Peyer's patch (tissue), 4 donors: ENCODE results near the gene MRPL34. TPM values are rescaled to one million over a fixed set of nuclear protein-coding genes. Genes with fewer than 3 reads are reported as not detected.

Source experiments
- DNase-seq, 3 donors: peaks; one replicate each; pipeline ENCODE4 v3.0.0-alpha.2; 2017 to 2019
- H3K27ac ChIP-seq, 4 donors: fragments of 200-600 bp; sonication (generic); one replicate each; pipeline ENCODE4 v1.5.1; 2016 to 2019
- H3K27me3 ChIP-seq, 2 donors: fragments of 200-600 bp; sonication (generic); one replicate each; pipeline ENCODE4 v1.5.1; 2019
- H3K36me3 ChIP-seq, 3 donors: fragments of 200-600 bp; sonication (generic); one replicate each; pipeline ENCODE4 v1.5.1; 2016 to 2019
- H3K4me1 ChIP-seq, 4 donors: fragments of 200-600 bp; sonication (generic); one replicate each; pipeline ENCODE4 v1.5.1; 2016 to 2019
- H3K4me3 ChIP-seq, 4 donors: fragments of 200-600 bp; sonication (generic); 1 replicate in 3 of 4; 2 replicates in 1 of 4; pipeline ENCODE4 v1.5.1; 2016 to 2019; ENCODE audit warnings: mild to moderate bottlenecking in 1 of 4
- H3K9me3 ChIP-seq, 4 donors: fragments of 200-600 bp; sonication (generic); one replicate each; pipeline ENCODE4 v1.5.1; 2016 to 2019; ENCODE audit warnings: mild to moderate bottlenecking in 1 of 4
- POLR2A ChIP-seq, 2 donors: fragments of 450-650 bp; IDR thresholded peaks; one replicate each; pipeline ENCODE4 v1.5.1; 2017; ENCODE audit warnings: antibody characterized with exemption in 2 of 2, mild to moderate bottlenecking in 2 of 2, moderate library complexity in 2 of 2
- total RNA-seq, 4 donors: library from RNA; depleted of rRNA; stranded (reverse); fragments of >200 nt; gene quantifications; one replicate each; pipeline ENCODE4 v1.1.0, GENCODE V29; 2016
- TF ChIP-seq, protein P1 (sequence below), 6 experiments: fragments of 450-650 bp in 4 of 6; fragments of 200-600 bp in 2 of 6; sonication (generic) in 1 of 6; IDR thresholded peaks; one replicate each; pipeline ENCODE4 v1.5.1; 2017 to 2019; ENCODE audit warnings: antibody characterized with exemption in 6 of 6, mild to moderate bottlenecking in 3 of 6, moderate library complexity in 1 of 6

The MRPL34 gene
- total RNA-seq, 4 donors from 2014 or later: 76.7 to 202 (median 196) TPM

DNA sequence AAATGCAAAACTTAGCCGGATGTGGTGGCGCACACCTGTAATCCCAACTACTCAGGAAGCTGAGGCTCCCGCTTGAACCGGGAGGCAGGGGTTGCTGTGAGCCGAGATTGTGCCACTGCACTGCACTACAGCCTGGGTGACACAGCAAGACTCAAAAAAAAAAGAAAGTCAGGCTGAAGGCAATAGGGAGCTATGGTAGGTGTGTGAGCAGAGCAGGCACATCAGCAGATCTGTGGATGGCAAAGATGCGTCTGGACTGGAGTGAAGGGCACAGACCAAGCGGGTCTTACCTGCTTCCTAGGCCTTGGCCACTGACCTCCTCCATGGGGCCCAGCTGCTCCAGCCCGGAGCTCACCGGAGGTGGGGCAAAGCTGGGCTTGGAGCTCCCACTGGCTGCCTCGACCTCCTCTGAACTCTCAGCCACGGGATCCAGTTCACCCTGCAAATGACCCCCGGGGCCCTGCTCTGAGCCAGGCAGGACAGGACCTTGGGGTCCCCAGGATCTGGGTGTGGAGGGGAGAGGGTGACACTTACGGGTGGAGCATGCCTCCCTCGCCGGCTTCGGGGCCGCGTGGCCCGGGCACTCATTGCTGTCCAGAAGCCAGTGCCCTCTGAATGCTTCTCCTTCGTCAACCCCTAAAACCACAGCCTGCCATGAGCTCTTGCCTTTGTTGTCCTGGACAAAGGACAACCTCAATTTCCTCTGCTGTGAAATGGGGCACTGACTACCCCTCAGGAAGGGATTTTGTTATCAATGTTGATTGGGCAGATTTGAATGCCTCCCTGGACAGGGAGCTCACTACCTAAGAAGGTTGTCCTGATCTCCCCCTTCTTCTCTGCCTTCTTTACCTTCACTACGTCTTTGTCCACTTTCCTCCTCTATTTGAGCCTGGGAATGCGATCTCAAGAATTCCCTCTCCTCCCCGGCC, 41.7 kb upstream of the MRPL34 start:
- Histone ChIP-seq H3K4me3 (peak overlapping the region in 2 of 4 donors; percentile 32 to 33), H3K27me3 (no peaks in the 10 kb centered on the region), H3K9me3 (no peaks in the 10 kb centered on the region), H3K27ac (peak overlapping the region in 2 of 4 donors; percentile 16 to 39), H3K4me1 (peaks cover 0 to 14% (median 5%) of the 10 kb centered on the region in 4 donors), H3K36me3 (peaks cover 0 to 2% (median 0%) of the 10 kb centered on the region in 3 donors)
- no peak for TF ChIP-seq POLR2A (IDR thresholded peaks at IDR 0.05)
- TF ChIP-seq, protein P1, sequence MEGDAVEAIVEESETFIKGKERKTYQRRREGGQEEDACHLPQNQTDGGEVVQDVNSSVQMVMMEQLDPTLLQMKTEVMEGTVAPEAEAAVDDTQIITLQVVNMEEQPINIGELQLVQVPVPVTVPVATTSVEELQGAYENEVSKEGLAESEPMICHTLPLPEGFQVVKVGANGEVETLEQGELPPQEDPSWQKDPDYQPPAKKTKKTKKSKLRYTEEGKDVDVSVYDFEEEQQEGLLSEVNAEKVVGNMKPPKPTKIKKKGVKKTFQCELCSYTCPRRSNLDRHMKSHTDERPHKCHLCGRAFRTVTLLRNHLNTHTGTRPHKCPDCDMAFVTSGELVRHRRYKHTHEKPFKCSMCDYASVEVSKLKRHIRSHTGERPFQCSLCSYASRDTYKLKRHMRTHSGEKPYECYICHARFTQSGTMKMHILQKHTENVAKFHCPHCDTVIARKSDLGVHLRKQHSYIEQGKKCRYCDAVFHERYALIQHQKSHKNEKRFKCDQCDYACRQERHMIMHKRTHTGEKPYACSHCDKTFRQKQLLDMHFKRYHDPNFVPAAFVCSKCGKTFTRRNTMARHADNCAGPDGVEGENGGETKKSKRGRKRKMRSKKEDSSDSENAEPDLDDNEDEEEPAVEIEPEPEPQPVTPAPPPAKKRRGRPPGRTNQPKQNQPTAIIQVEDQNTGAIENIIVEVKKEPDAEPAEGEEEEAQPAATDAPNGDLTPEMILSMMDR (IDR thresholded peaks at IDR 0.05): no peak
- DNase-seq: no peak

DNA sequence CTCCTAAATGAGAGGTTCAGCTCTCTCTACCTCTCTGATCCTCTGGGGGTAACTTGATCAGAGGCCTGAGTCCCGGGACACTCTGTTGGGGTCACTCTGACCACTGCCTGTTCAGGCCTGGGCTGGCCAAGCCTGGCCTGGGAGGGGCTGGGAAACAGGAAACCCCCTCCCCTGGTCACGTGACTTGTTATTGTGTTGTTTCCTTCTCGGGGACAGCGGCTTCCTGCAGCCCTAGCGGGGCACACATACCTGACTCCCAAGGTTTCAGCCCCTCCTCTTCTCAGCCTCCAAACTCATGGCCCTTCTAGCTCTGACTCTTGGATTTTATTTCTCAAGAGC, 41.1 kb upstream of the MRPL34 start, which contains the start of gene USHBP1:
USHBP1 (minus strand) TSS at position 105 of the 339 bp plus-strand sequence. CDS start 446 bp downstream, outside the sequence.
- peak within 1 kb of the TSS in 2 of 4 donors; percentile 16 to 39 for H3K27ac ChIP-seq
- peak within 1 kb of the TSS in 2 of 4 donors; percentile 32 to 33 for H3K4me3 ChIP-seq
- peaks cover 0 to 14% (median 5%) of the 10 kb centered on the region in 4 donors for H3K4me1 ChIP-seq
- no peaks in the 10 kb centered on the region for H3K27me3 ChIP-seq
- peaks cover 0 to 8% (median 0%) of the 10 kb centered on the region in 3 donors for H3K36me3 ChIP-seq
- no peaks in the 10 kb centered on the region for H3K9me3 ChIP-seq
- TF ChIP-seq POLR2A (IDR thresholded peaks at IDR 0.05): no peak
- TF ChIP-seq, protein P1 (IDR thresholded peaks at IDR 0.05): no peak
- DNase-seq: peak in 1 of 3 donors; percentile 18

DNA sequence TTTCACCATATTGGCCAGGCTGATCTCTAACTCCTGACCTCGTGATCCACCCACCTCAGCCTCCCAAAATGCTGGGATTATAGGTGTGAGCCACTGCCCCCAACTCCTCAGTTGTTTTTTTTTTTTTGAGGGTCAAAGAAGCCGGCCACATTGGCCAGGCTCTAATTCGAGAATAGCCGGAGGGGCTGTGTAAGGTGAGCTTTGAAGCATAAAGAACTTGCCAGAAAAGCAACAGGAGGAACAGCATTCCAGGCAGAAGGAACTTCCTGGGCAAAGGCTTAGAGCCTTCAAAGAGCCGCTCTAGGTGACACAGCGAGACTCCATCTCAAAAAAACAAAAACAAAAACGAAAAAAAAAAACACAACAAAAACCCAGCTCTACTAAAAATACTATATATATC, 39.6 kb upstream of the MRPL34 start:
- Histone ChIP-seq H3K27me3 (no peaks in the 10 kb centered on the region), H3K4me3 (no peak overlapping the region), H3K4me1 (peaks cover 0 to 14% (median 5%) of the 10 kb centered on the region in 4 donors), H3K9me3 (no peaks in the 10 kb centered on the region), H3K27ac (peak overlapping the region in 2 of 4 donors; percentile 33 to 74), H3K36me3 (peaks cover 0 to 21% (median 0%) of the 10 kb centered on the region in 3 donors)
- no peak for DNase-seq
- TF ChIP-seq, protein P1 (IDR thresholded peaks at IDR 0.05): no peak
- no peak for TF ChIP-seq POLR2A (IDR thresholded peaks at IDR 0.05)

DNA sequence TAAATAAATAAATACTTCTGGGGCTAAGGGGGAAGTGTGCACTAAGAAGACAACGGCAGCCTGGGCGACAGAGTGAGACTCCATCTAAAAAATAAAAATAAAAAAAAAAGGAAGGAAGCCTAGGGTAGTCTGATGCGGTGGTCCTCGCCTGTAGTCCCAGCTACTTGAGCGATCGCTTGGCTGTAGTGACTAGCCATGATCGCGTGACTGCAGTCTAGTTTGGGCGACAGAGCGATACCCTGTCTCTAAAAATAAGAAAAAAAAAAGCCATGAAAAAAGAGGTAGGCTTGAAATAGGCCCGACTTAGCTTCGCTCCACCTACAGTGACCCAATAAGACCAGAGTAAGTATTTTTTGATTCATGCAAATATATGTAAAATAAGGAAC, 39.1 kb upstream of the MRPL34 start:
- TF ChIP-seq POLR2A (IDR thresholded peaks at IDR 0.05): no peak
- TF ChIP-seq, protein P1 (IDR thresholded peaks at IDR 0.05): no peak
- DNase-seq: peak in 1 of 3 donors; percentile 55
- H3K27ac ChIP-seq: peak overlapping the region in 3 of 4 donors; percentile 20 to 74 (median 33)
- H3K9me3 ChIP-seq: no peaks in the 10 kb centered on the region
- peaks cover 0 to 14% (median 5%) of the 10 kb centered on the region in 4 donors for H3K4me1 ChIP-seq
- peaks cover 0 to 27% (median 0%) of the 10 kb centered on the region in 3 donors for H3K36me3 ChIP-seq
- H3K4me3 ChIP-seq: peak overlapping the region in 2 of 4 donors; percentile 18 to 65
- no peaks in the 10 kb centered on the region for H3K27me3 ChIP-seq

DNA sequence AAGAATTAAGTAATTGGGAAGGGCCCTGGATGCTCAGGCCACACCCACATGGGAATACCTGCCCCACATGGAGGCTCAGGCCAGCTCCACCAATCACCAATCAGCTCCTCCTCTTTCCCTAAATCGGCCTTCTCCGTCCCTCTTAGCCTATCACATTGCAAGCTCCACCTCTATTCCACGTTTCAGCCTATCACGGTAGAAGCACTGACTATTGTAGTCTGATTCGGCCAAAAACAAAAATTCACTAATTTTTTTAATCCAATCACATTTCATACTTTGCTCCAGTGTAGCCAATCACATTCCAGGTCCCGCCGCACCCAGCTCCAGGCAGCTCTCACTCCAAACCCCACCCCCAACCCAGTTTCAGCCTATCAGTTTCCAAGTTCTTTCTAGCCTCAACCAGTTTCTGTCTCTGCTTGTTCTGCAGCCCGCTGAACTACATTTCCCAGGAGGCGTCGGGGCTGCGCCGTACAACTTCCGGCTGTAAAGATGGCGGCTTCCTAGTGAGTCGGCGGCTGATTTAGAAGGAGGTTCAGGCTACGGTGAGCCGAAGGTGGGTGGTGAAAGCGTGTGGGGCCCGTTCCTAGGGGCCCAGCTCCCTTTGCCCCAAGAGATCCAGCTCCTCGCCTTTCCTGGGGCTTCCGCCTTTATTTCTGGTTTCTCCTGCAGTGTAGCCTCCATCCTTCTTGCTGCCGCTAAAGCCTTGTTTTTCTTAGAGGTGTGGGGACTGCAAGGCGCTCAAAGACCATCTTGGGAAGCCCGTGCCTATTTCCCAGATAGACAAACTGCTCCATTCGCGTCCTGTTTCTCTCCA, 38.5 kb upstream of the MRPL34 start, which contains the start of gene BABAM1:
BABAM1 (plus strand) TSS at position 469 of the 814 bp plus-strand sequence. CDS start 1,364 bp downstream, outside the sequence.
- Histone ChIP-seq H3K27me3 (no peaks in the 10 kb centered on the region), H3K27ac (peak within 1 kb of the TSS; percentile 58 to 74 (median 66)), H3K4me1 (peaks cover 0 to 14% (median 5%) of the 10 kb centered on the region in 4 donors), H3K4me3 (peak within 1 kb of the TSS; percentile 65 to 93 (median 74)), H3K9me3 (no peaks in the 10 kb centered on the region), H3K36me3 (peaks cover 0 to 33% (median 0%) of the 10 kb centered on the region in 3 donors)
- DNase-seq: peak; percentile 92 to 99 (median 97)
- TF ChIP-seq, protein P1 (IDR thresholded peaks at IDR 0.05): no peak
- no peak for TF ChIP-seq POLR2A (IDR thresholded peaks at IDR 0.05)
